ENCODE measurements around the gene ETFA.
A peak's percentile ranks its signal among the peaks of the same experiment; 100 is the strongest.
"Not testable (repeated sequence)": the region's sequence is repeated elsewhere in the genome, so short reads cannot be mapped to it uniquely, and the experiment has no call there.

Gene ETFA

GRCh38 chr15:76324066-76324465 is 12.8 kb upstream of the ETFA start:
- DNase-seq, result no peak

- no peak for DNase-seq
Observed at GRCh38 chr15:76321602-76322001, 10.3 kb upstream of the ETFA start.

- DNase-seq, result no peak
Observed at GRCh38 chr15:76321171-76321570, 9.9 kb upstream of the ETFA start.

- DNase-seq, result no peak
Observed at GRCh38 chr15:76320012-76320411, 8.7 kb upstream of the ETFA start.

GRCh38 chr15:76313731-76314130 is 2.5 kb upstream of the ETFA start:
- no peak for DNase-seq

GRCh38 chr15:76313175-76313567 is 1.9 kb upstream of the ETFA start:
- not testable (repeated sequence) for DNase-seq

- no peak for DNase-seq
Observed at GRCh38 chr15:76312540-76313174, 1.4 kb upstream of the ETFA start.

- peak; percentile 2 for DNase-seq
Observed at GRCh38 chr15:76310475-76311099, 682 bp downstream of the ETFA start.

GRCh38 chr15:76309601-76310330 is 1.5 kb downstream of the ETFA start:
- DNase-seq, result no peak

- no peak for DNase-seq
Observed at GRCh38 chr15:76303909-76304308, 7.4 kb downstream of the ETFA start.

GRCh38 chr15:76299786-76300185 is 11.5 kb downstream of the ETFA start:
- DNase-seq, result peak; percentile 2

GRCh38 chr15:76298986-76299385 is 12.3 kb downstream of the ETFA start:
- DNase-seq, result no peak

- DNase-seq, result not testable (repeated sequence)
Observed at GRCh38 chr15:76297951-76298350, 13.3 kb downstream of the ETFA start.

GRCh38 chr15:76296849-76297248 is 14.4 kb downstream of the ETFA start:
- DNase-seq, result no peak

- DNase-seq, result not testable (repeated sequence)
Observed at GRCh38 chr15:76294463-76294862, 16.8 kb downstream of the ETFA start.

GRCh38 chr15:76293361-76293760 is 17.9 kb downstream of the ETFA start:
- peak; percentile 17 for DNase-seq

GRCh38 chr15:76289582-76289981 is 21.7 kb downstream of the ETFA start:
- no peak for DNase-seq

- DNase-seq, result peak; percentile 1
Observed at GRCh38 chr15:76286271-76286879, 24.9 kb downstream of the ETFA start.

GRCh38 chr15:76285241-76285825 is 25.9 kb downstream of the ETFA start:
- DNase-seq, result peak; percentile 3

GRCh38 chr15:76282465-76282864 is 28.8 kb downstream of the ETFA start:
- no peak for DNase-seq

- no peak for DNase-seq
Observed at GRCh38 chr15:76278651-76279050, 32.6 kb downstream of the ETFA start.

- no peak for DNase-seq
Observed at GRCh38 chr15:76274821-76275220, 36.4 kb downstream of the ETFA start.

GRCh38 chr15:76274226-76274625 is 37.0 kb downstream of the ETFA start:
- DNase-seq, result peak; percentile 2

Data from fibroblast of upper back skin (primary cell).